HFFc6 (cell line): Measurements from ENCODE around the gene ZFP28. TPM values are rescaled to one million over a fixed set of nuclear protein-coding genes. Genes with fewer than 3 reads are reported as not detected.

Experiments
- DNase-seq: peaks from one replicate; pipeline ENCODE4 v3.0.0-alpha.2; 2018
- H3K27ac Mint-ChIP-seq: 2 replicates; pipeline ENCODE4 v1.8.0; 2020; ENCODE audit warnings: mild to moderate bottlenecking, mixed read lengths
- H3K27me3 Mint-ChIP-seq: 2 replicates; pipeline ENCODE4 v1.8.0; 2021; ENCODE audit warnings: mild to moderate bottlenecking, moderate library complexity, mixed read lengths; ENCODE audit not compliant: insufficient read depth
- H3K36me3 Mint-ChIP-seq: 2 replicates; pipeline ENCODE4 v1.8.0; 2021; ENCODE audit warnings: low read depth, mixed read lengths
- H3K4me1 Mint-ChIP-seq: 2 replicates; pipeline ENCODE4 v1.8.0; 2020; ENCODE audit warnings: low read depth, mixed read lengths
- H3K4me3 Mint-ChIP-seq: 2 replicates; pipeline ENCODE4 v1.8.0; 2020; ENCODE audit warnings: mild to moderate bottlenecking, moderate library complexity, mixed read lengths
- H3K9me3 Mint-ChIP-seq: 2 replicates; pipeline ENCODE4 v1.8.0; 2020; ENCODE audit warnings: mild to moderate bottlenecking, mixed read lengths
- long read RNA-seq: library from polyadenylated mRNA; unstranded; transcript quantifications from one replicate; pipeline ENCODE4 v2.0.0, GENCODE V29; 2019
- total RNA-seq, 6 experiments: library from RNA; stranded (reverse); fragmentation: NEBNext Ultra II Directional; extraction: Animal tissue kit (Norgen Biotek cat#: 25700); gene quantifications; 2 replicates in 1 of 6; 3 replicates in 5 of 6; pipeline ENCODE4 v1.2.3, GENCODE V29; 2021
- TF ChIP-seq, protein P1 (sequence below): fragments of 200-600 bp; sonication (generic); IDR thresholded peaks from 2 replicates; pipeline ENCODE4 v1.5.0; 2021; ENCODE audit warnings: antibody characterized with exemption, mild to moderate bottlenecking

ZFP28 gene
- total RNA-seq: 1 to 10 TPM; 3.8 to 5.8 (median 5.0) TPM
- long read RNA-seq, partial matches to known transcripts: 0 of 1 reads
- long read RNA-seq, other reads (novel, unspliced or antisense): 1 of 1 reads

DNA sequence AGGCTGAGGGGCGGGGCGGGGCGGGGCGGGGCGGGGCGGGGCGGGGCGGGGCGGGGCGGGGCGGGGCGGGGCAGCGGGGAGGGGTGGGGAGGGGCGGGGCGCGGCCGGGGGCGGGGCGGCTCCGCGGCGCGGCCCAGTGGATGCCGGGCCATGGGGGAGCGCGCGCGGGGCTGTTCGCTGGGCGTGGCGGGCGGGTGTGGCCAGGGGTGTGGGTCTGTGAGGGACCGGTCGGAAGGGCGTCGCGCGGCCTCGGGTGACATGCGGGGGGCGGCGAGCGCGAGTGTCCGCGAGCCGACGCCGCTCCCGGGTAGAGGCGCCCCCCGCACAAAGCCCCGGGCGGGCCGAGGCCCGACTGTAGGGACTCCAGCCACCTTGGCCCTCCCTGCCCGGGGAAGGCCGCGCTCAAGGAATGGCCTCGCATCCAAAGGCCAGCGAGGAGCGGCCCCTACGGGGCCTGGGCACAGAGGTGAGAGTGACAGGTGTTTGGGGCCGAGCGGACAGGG, at the start of gene ZFP28:
Gene ZFP28, plus strand, starts transcription at position 188 of the 503 bp plus-strand sequence. Its CDS starts 71 bp downstream, at position 259.
- Mint-ChIP-seq H3K4me3 (peak within 1 kb of the TSS; percentile 94), H3K36me3 (peaks cover 67% of the 10 kb centered on the region), H3K27ac (peak within 1 kb of the TSS; percentile 91), H3K27me3 (peaks cover 2% of the 10 kb centered on the region), H3K4me1 (peaks cover 11% of the 10 kb centered on the region; the same call in 1 of the 2 replicates), H3K9me3 (peaks cover 70% of the 10 kb centered on the region)
- peak; percentile 1 for DNase-seq
- TF ChIP-seq, protein P1, sequence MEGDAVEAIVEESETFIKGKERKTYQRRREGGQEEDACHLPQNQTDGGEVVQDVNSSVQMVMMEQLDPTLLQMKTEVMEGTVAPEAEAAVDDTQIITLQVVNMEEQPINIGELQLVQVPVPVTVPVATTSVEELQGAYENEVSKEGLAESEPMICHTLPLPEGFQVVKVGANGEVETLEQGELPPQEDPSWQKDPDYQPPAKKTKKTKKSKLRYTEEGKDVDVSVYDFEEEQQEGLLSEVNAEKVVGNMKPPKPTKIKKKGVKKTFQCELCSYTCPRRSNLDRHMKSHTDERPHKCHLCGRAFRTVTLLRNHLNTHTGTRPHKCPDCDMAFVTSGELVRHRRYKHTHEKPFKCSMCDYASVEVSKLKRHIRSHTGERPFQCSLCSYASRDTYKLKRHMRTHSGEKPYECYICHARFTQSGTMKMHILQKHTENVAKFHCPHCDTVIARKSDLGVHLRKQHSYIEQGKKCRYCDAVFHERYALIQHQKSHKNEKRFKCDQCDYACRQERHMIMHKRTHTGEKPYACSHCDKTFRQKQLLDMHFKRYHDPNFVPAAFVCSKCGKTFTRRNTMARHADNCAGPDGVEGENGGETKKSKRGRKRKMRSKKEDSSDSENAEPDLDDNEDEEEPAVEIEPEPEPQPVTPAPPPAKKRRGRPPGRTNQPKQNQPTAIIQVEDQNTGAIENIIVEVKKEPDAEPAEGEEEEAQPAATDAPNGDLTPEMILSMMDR: no peak

DNA sequence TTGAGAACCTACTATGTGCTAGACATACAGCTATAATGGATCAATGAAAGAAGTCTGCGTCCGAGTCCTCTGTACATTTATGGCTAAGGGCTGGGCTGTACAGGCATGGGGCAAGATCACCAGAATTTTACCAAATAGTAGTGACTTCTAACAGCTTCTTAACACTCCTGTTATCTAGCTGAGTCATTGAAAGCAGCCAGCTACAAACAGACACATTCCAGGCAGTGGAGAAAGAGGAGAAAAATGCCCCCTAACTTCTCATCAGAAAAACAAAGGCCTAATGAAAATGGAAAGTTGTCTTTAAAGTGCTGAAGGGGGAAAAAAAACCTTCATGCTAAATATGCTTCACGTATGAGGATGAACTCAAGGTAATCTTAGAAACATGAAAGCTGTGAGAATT, 47.3 kb upstream of the ZFP28 start:
- H3K27me3 Mint-ChIP-seq: no peaks in the 10 kb centered on the region; the same call in 1 of the 2 replicates
- no peak overlapping the region for H3K4me3 Mint-ChIP-seq
- no peaks in the 10 kb centered on the region for H3K4me1 Mint-ChIP-seq
- H3K36me3 Mint-ChIP-seq: peaks cover 38% of the 10 kb centered on the region; the same call in 1 of the 2 replicates
- peaks cover 79% of the 10 kb centered on the region for H3K9me3 Mint-ChIP-seq
- TF ChIP-seq, protein P1: no peak
- no peak for DNase-seq
- H3K27ac Mint-ChIP-seq: no peak overlapping the region

DNA sequence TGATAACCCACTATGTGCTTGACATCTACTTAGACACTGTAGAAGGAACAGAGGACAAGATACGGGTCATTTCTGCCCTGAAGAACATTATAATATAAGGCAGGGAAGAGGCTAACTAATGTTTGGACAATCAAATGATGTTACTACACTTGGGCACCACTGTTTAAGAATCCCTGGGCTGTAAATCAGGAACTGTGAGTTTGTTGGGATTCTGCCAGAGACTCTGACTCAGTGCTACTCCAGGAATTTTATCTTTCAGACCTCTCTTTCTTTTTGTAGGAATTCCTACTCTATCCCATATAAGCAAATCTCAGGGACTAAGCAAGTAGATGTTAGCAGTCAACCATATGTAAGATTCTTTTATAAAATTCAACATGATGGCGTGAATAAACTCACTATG, 34.2 kb upstream of the ZFP28 start:
- Mint-ChIP-seq H3K36me3 (peaks cover 30% of the 10 kb centered on the region), H3K4me1 (peaks cover 5% of the 10 kb centered on the region), H3K9me3 (peaks cover 46% of the 10 kb centered on the region), H3K27me3 (peaks cover 1% of the 10 kb centered on the region; the same call in 1 of the 2 replicates), H3K4me3 (no peak overlapping the region), H3K27ac (no peak overlapping the region)
- DNase-seq: peak; percentile 12
- TF ChIP-seq, protein P1: no peak

DNA sequence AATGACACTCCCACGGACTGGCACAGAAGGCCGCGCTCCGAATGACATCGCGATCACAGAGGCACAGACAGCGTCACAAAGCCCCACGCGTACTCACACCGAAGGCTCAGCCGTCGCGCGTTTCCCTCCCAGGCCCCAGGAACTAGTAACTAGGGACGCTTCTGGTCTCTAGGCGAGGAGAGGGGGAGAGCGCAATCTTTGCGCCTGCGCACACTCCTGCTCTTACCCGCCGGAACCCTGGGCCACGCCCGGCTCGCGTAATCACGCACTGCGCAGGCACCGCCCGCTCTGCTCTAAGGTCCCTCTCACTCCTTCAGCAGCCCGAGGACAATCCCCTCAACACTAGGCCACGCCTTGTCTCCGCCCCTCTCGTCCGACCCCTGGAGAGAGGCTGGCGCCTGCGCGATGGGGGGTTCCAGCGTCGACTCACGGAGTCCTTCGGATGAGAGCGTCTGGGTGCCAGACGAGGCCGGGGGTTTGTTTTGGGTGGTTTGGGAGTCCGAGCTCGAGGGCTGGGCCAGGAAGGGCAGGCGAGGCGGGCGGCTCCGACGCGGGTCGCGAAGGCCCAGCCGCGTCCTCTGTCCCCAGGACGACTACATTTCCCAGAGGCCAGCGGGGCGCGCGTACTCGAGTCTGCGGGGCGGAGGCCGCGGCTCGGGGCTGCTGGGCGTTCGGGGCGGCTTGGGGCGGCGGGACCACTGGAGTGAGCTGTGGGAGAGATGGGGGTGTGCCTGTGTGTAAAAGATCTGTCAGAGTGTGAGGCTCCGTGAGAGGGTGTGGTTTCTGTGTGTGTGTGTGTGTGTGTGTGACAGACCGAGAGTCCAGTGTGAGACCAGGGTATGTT, 31.1 kb upstream of the ZFP28 start, which contains the start of gene ZNF471:
Gene ZNF471, plus strand, starts transcription at position 410 of the 844 bp plus-strand sequence. CDS start 3,717 bp downstream, outside the sequence.
- peak; percentile 91 for DNase-seq
- no peaks in the 10 kb centered on the region for H3K27me3 Mint-ChIP-seq
- H3K9me3 Mint-ChIP-seq: peaks cover 19% of the 10 kb centered on the region
- no peak within 1 kb of the TSS for H3K4me3 Mint-ChIP-seq
- TF ChIP-seq, protein P1: no peak
- H3K36me3 Mint-ChIP-seq: peaks cover 14% of the 10 kb centered on the region
- peak within 1 kb of the TSS; percentile 73 for H3K27ac Mint-ChIP-seq
- H3K4me1 Mint-ChIP-seq: peaks cover 5% of the 10 kb centered on the region

DNA sequence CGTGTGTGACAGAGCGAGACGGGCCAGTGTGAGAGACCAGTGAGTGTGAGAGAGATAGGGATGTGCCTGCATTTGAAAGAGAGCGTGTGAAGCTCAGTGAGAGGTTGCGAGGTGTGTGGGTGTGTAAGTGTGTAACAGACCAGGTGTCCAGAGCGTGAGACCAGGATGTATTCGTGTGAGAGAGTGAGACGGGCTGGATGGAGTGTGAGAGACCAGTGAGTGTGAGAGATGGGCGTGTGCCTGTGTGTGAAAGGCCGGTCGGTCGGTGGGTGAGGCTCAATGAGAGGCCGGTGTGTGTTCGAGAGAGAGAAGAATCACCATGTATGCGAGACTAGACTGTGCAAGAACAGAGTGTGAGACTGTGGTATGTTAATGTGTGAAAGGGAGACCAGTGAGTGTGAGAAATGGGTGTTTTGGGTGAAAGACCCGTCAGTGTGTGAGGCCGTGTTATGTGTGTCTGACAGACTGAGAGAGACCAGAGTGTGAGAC, 30.4 kb upstream of the ZFP28 start:
- Mint-ChIP-seq H3K9me3 (peaks cover 18% of the 10 kb centered on the region), H3K27ac (no peak overlapping the region), H3K36me3 (peaks cover 14% of the 10 kb centered on the region), H3K4me3 (no peak overlapping the region), H3K27me3 (no peaks in the 10 kb centered on the region), H3K4me1 (peaks cover 5% of the 10 kb centered on the region)
- no peak for DNase-seq
- TF ChIP-seq, protein P1: no peak
